HL-60 (cell line): Measurements from ENCODE around the gene INSIG1.

Experiments
- DNase-seq, 2 experiments: peaks; one replicate each; pipeline ENCODE4 v3.0.0-alpha.2; 2010 to 2020; ENCODE audit warnings: low read depth in 1 of 2, low spot score in 1 of 2
- H3K27ac ChIP-seq: fragments of 250-450 bp; sonication (Bioruptor Pico); replicated peaks from 2 replicates; pipeline ENCODE4 v1.5.1; 2020; ENCODE audit warnings: mild to moderate bottlenecking, moderate library complexity
- H3K27me3 ChIP-seq: fragments of 250-450 bp; sonication (Bioruptor Pico); 2 replicates; pipeline ENCODE4 v1.5.1; 2021; ENCODE audit warnings: mild to moderate bottlenecking, moderate library complexity; ENCODE audit not compliant: insufficient read depth, poor library complexity, severe bottlenecking
- H3K4me3 ChIP-seq: replicated peaks from 2 replicates; pipeline ENCODE4 v1.5.1; 2011; ENCODE audit warnings: mild to moderate bottlenecking, control low read depth, low read length; ENCODE audit not compliant: insufficient read depth
- GABPA ChIP-seq: IDR thresholded peaks from 2 replicates; pipeline ENCODE4 v1.6.1; 2012; ENCODE audit warnings: low read depth
- POLR2AphosphoS5 ChIP-seq: IDR thresholded peaks from 2 replicates; pipeline ENCODE4 v1.6.1; 2012; ENCODE audit warnings: low read depth
- SPI1 ChIP-seq: IDR thresholded peaks from 2 replicates; pipeline ENCODE4 v1.6.1; 2012; ENCODE audit warnings: low read depth, mild to moderate bottlenecking, borderline replicate concordance
- TF ChIP-seq, protein P1 (sequence below): IDR thresholded peaks from 2 replicates; pipeline ENCODE4 v1.6.1; 2012; ENCODE audit warnings: low read depth; ENCODE audit not compliant: insufficient replicate concordance
- TF ChIP-seq, protein P2 (sequence below): IDR thresholded peaks from one replicate; pipeline ENCODE4 v1.5.1; 2011; ENCODE audit warnings: low read length, control low read depth, inconsistent platforms; ENCODE audit not compliant: insufficient read depth

The INSIG1 gene

DNA sequence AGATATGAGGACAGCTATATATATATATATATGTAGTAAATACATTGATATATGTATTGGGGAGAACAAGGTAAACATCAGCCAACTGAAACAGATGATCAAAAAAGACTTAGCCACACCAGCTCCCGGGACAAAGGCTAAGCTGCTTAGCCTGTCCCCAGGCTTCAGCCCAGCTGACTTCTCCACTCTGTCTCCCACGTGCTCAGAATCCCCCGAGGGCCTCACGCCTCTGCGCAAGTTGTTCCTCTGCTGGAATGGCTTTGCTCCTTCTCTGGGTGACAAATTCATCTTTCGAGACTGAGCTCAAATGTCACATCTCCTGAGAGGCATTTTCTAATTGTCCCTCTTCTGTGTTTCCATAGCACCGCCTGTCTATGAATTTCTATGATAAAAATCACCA lies 8.6 kb upstream of the INSIG1 start:
- DNase-seq = no peak
- H3K27ac ChIP-seq = no peak overlapping the region
- TF ChIP-seq, protein P1, sequence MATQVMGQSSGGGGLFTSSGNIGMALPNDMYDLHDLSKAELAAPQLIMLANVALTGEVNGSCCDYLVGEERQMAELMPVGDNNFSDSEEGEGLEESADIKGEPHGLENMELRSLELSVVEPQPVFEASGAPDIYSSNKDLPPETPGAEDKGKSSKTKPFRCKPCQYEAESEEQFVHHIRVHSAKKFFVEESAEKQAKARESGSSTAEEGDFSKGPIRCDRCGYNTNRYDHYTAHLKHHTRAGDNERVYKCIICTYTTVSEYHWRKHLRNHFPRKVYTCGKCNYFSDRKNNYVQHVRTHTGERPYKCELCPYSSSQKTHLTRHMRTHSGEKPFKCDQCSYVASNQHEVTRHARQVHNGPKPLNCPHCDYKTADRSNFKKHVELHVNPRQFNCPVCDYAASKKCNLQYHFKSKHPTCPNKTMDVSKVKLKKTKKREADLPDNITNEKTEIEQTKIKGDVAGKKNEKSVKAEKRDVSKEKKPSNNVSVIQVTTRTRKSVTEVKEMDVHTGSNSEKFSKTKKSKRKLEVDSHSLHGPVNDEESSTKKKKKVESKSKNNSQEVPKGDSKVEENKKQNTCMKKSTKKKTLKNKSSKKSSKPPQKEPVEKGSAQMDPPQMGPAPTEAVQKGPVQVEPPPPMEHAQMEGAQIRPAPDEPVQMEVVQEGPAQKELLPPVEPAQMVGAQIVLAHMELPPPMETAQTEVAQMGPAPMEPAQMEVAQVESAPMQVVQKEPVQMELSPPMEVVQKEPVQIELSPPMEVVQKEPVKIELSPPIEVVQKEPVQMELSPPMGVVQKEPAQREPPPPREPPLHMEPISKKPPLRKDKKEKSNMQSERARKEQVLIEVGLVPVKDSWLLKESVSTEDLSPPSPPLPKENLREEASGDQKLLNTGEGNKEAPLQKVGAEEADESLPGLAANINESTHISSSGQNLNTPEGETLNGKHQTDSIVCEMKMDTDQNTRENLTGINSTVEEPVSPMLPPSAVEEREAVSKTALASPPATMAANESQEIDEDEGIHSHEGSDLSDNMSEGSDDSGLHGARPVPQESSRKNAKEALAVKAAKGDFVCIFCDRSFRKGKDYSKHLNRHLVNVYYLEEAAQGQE = no peak
- no peak for TF ChIP-seq GABPA
- no peak for TF ChIP-seq POLR2AphosphoS5
- TF ChIP-seq, protein P2, sequence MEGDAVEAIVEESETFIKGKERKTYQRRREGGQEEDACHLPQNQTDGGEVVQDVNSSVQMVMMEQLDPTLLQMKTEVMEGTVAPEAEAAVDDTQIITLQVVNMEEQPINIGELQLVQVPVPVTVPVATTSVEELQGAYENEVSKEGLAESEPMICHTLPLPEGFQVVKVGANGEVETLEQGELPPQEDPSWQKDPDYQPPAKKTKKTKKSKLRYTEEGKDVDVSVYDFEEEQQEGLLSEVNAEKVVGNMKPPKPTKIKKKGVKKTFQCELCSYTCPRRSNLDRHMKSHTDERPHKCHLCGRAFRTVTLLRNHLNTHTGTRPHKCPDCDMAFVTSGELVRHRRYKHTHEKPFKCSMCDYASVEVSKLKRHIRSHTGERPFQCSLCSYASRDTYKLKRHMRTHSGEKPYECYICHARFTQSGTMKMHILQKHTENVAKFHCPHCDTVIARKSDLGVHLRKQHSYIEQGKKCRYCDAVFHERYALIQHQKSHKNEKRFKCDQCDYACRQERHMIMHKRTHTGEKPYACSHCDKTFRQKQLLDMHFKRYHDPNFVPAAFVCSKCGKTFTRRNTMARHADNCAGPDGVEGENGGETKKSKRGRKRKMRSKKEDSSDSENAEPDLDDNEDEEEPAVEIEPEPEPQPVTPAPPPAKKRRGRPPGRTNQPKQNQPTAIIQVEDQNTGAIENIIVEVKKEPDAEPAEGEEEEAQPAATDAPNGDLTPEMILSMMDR = no peak
- TF ChIP-seq SPI1 = no peak
- H3K27me3 ChIP-seq = no peaks in the 10 kb centered on the region
- H3K4me3 ChIP-seq = no peak overlapping the region

DNA sequence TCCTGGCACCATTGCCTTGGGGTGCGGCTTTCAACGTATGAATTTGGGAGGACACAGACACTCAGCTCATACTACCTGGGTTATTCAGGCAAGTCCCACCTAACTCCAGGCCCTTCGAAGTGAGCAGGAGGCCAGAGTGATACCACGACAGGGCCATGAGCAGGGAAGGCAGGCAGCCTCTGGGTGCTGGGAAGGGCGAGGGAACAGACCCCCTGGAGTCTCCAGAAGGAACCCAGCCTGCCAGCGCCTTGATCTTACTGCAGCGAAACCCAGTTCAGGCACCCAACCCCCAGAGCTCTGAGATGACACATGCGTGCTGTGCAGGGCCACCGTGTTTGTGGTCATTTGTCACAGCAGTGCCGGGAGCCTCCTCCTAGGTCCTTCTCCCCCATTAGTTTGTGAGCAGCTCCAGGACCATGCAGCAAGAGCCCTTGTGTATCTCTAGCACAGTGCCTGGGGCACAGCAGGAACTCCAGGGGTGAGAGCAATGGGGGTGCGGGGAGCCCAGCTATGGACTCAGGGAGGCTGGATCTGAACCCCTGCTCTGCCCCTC lies 7.7 kb upstream of the INSIG1 start:
- Histone ChIP-seq H3K27ac (no peak overlapping the region), H3K27me3 (no peaks in the 10 kb centered on the region), H3K4me3 (no peak overlapping the region)
- TF ChIP-seq, protein P1 = no peak
- DNase-seq = no peak

DNA sequence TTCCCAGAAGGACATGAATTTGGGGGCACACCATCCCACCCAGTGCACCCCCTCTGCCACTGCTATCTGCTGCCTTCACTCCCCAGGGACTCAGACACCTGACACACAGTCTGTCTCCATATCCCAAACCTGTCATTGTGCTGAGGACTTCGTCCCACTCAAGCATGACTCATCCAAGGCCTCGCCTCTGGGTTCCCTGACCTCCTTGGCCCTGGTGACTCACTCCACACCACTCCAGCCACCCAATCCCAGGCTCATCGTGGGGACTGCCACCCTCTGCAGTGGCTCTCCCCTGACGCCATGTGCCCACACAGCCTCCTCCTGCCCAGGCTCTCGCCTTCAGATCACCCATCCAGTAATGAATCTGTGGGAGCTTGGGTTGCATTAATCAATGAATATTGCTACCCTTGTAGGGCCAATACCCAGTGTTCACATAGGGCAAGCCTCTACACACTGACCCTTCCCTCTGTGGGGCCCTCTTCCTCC lies 6.6 kb upstream of the INSIG1 start:
- H3K4me3 ChIP-seq = no peak overlapping the region
- no peak for DNase-seq
- TF ChIP-seq SPI1 (no peak), POLR2AphosphoS5 (no peak), GABPA (no peak)
- TF ChIP-seq, protein P1 = no peak
- TF ChIP-seq, protein P2 = no peak

More for the DNA sequence above, 6.6 kb upstream of the INSIG1 start:
- Histone ChIP-seq H3K27me3 (no peaks in the 10 kb centered on the region), H3K27ac (no peak overlapping the region)
